ENCODE measurements around the gene FUOM.
"Not testable (repeated sequence)": the region's sequence is repeated elsewhere in the genome, so short reads cannot be mapped to it uniquely, and the experiment has no call there.

Gene FUOM

DNA sequence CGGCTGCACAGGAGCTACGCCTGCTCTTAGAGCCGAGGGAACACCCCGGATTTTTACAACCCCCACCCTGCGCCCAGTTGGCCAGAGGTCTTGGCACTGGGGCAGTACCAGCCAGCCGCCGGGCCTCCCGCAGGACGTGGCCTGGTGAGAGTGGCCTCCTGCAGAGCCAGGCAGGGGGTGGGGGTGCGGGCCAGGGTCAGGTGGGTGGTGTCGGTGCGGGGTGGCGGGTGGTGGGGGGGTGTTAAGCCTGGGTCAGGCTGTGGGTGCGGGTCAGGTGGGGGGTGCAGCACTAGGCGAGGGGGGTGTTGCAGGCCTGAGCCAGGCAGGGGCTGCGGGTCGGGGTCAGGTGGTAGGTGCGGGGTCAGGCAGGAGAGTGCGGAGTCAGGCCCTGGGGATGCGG, 14.7 kb upstream of the FUOM start:
- POLR2A ChIA-PET = no interaction called here
- CTCF ChIA-PET = no interaction called here
- TF ChIP-seq LEF1 (IDR thresholded peaks at IDR 0.05; ENCODE audit: borderline replicate concordance) (no peak), SP1 (IDR thresholded peaks at IDR 0.05) (no peak), ARNT (IDR thresholded peaks at IDR 0.05) (no peak), SUZ12 (IDR thresholded peaks at IDR 0.05) (no peak), FOXM1 (IDR thresholded peaks at IDR 0.05; ENCODE audit: borderline replicate concordance) (no peak), ELF4 (IDR thresholded peaks at IDR 0.05) (no peak), HDGF (IDR thresholded peaks at IDR 0.05; ENCODE audit: borderline replicate concordance) (no peak), L3MBTL2 (conservative IDR thresholded peaks at IDR 0.05) (no peak), FOXA1 (IDR thresholded peaks at IDR 0.05) (no peak), NFRKB (IDR thresholded peaks at IDR 0.05) (no peak), FOXK2 (IDR thresholded peaks at IDR 0.05) (no peak), BHLHE40 (IDR thresholded peaks at IDR 0.05; ENCODE audit: borderline replicate concordance) (no peak), CTBP1 (IDR thresholded peaks at IDR 0.05; ENCODE audit: borderline replicate concordance) (no peak), TARDBP (IDR thresholded peaks at IDR 0.05) (no peak), ZNF384 (IDR thresholded peaks at IDR 0.05) (no peak)
- TF ChIP-seq, protein P1, sequence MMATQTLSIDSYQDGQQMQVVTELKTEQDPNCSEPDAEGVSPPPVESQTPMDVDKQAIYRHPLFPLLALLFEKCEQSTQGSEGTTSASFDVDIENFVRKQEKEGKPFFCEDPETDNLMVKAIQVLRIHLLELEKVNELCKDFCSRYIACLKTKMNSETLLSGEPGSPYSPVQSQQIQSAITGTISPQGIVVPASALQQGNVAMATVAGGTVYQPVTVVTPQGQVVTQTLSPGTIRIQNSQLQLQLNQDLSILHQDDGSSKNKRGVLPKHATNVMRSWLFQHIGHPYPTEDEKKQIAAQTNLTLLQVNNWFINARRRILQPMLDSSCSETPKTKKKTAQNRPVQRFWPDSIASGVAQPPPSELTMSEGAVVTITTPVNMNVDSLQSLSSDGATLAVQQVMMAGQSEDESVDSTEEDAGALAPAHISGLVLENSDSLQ (IDR thresholded peaks at IDR 0.05) = no peak
- DNase-seq (ENCODE audit: extremely low spot score) = no peak

DNA sequence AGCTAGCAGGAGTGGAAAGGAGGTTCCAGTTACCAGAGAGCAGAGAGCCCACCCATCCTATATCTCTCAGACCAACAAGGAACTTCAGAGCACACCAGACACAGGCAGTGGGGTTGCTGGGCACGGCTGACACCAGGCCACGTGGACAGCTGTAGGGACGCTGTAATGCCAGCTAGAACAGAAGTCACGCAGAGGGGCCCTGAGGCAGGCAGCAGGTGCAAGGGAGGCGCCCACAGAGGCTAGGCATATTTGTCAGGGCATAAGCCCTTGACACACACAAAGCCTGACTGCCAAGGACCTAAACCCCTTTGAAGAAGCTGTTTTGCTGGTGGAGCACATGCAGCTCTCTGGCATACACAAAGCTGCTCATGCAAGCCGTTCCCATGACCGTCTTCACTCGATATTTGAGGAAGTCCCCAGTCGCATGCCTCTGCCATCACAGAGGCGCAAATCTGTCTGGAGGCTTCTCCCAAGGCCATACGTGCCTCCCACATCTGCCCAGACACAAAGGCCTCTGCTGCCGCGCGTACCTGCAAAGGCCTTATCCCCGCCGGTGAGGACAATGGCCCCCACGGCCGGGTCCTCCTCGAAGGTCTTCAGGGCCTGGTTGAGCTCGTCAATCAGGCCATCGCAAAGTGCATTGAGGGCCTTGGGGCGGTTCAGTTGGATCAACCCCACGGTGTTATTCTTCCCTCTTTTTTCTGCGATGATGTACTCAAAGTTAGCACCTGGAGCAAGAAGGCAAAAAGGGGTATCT, 12.4 kb upstream of the FUOM start:
- POLR2A ChIA-PET = interaction anchor here (1.6 kb wide), 1 partner anchor 9 kb away, joined by 6 read pairs; no protein-coding TSS in a partner anchor
- TF ChIP-seq, protein P1 (IDR thresholded peaks at IDR 0.05) = no peak
- no peak for TF ChIP-seq FOXA1 (IDR thresholded peaks at IDR 0.05)
- no peak for TF ChIP-seq HDGF (IDR thresholded peaks at IDR 0.05; ENCODE audit: borderline replicate concordance)
- TF ChIP-seq ELF4 (IDR thresholded peaks at IDR 0.05) = no peak
- no peak for TF ChIP-seq FOXM1 (IDR thresholded peaks at IDR 0.05; ENCODE audit: borderline replicate concordance)
- TF ChIP-seq FOXK2 (IDR thresholded peaks at IDR 0.05) = no peak
- no peak for TF ChIP-seq TARDBP (IDR thresholded peaks at IDR 0.05)
- no peak for TF ChIP-seq CTBP1 (IDR thresholded peaks at IDR 0.05; ENCODE audit: borderline replicate concordance)
- no peak for DNase-seq (ENCODE audit: extremely low spot score)
- CTCF ChIA-PET = no interaction called here

DNA sequence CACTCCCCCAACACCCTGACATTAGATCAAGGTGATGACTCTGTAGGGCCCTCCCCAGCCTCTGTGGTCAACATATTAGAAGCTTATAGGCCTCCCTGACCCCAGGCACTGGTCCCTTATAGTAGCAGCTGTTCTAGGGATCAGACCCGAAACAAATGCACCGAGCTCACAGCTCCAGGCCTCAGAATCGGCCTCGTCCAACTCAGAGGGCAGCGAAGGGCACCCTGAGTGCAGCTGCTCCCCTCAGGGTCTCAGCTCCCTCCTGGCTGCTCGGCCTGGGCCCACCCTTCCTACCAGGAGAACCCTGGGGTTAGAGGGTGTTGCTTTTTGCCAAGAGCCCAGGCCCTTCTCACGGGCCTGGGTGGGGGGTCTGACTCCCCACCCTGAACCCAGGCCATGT, 10.3 kb upstream of the FUOM start:
- CTCF ChIA-PET = no interaction called here
- DNase-seq (ENCODE audit: extremely low spot score) = no peak
- POLR2A ChIA-PET = interaction anchor here (0.9 kb wide), 1 partner anchor 10 kb away, joined by 3 read pairs; the partner anchor contains the start of gene FUOM
- TF ChIP-seq SP1 (IDR thresholded peaks at IDR 0.05) = no peak

DNA sequence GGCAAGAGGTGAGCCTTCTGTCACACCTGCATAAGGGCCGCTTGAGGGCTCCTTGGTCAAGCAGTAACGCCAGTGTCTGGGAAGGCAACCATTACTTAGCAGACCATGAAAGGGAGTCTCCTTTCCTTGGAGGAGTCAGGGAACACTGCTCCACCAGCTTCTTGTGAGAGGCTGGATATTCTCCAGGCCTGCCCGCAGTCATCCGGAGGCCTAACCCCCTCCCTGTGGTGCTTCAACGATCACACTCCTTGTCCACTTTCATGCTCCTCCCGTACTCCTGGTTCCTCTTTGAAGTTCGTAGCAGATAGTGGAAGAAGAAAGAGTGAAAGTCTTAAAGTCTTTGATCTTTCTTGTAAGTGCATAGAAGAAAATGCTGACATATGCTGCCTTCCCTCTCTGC, 9.6 kb upstream of the FUOM start:
- CTCF ChIA-PET; DNase-seq (ENCODE audit: extremely low spot score); POLR2A ChIA-PET: not testable (repeated sequence)

DNA sequence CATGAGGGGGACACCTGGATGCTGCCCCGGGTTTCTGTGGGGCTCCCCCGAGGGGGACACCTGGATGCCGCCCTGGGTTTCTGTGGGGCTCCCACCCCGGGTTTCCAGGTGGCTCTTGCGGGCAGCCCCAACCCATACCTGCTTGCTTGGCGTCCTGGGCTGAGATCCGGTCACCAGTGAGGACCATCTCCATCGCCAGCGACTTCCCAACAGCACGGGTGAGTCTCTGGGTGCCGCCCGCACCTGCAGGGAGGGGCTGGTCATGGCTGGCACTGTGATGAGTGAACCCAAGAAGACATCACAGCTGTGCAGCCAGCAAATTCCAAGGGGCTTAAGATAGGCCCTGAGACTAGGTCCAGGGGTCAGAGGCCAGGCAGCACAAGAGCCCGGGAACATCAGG, 8.9 kb upstream of the FUOM start:
- CTCF ChIA-PET = no interaction called here
- no peak for DNase-seq (ENCODE audit: extremely low spot score)
- TF ChIP-seq L3MBTL2 (conservative IDR thresholded peaks at IDR 0.05) (no peak), TARDBP (IDR thresholded peaks at IDR 0.05) (no peak), NFRKB (IDR thresholded peaks at IDR 0.05) (no peak), FOXK2 (IDR thresholded peaks at IDR 0.05) (no peak), FOXA1 (IDR thresholded peaks at IDR 0.05) (no peak), FOXM1 (IDR thresholded peaks at IDR 0.05; ENCODE audit: borderline replicate concordance) (no peak), HDGF (IDR thresholded peaks at IDR 0.05; ENCODE audit: borderline replicate concordance) (no peak), SUZ12 (IDR thresholded peaks at IDR 0.05) (no peak), ZNF384 (IDR thresholded peaks at IDR 0.05) (no peak), SP1 (IDR thresholded peaks at IDR 0.05) (no peak), LEF1 (IDR thresholded peaks at IDR 0.05; ENCODE audit: borderline replicate concordance) (no peak), BHLHE40 (IDR thresholded peaks at IDR 0.05; ENCODE audit: borderline replicate concordance) (no peak), ELF4 (IDR thresholded peaks at IDR 0.05) (no peak), ARNT (IDR thresholded peaks at IDR 0.05) (no peak), CTBP1 (IDR thresholded peaks at IDR 0.05; ENCODE audit: borderline replicate concordance) (no peak)
- TF ChIP-seq, protein P1 (IDR thresholded peaks at IDR 0.05) = no peak
- POLR2A ChIA-PET = no interaction called here

DNA sequence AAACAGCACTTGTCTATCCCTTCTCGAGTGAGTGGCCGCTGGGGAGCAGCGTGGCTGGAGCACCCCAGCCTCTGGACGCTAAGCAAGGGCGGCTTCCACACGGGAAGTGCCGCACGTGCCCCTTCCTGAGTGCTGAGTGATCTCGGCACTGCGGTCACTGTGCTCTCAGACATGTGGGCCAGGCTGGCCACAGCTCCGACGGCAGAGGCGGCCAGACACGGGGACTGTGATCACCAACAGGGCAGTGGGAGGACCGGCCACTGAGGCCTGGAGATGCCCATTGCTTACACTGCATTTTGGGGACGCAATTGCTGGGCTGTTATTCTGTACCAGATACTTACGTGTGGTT, 8.3 kb upstream of the FUOM start:
- ChIA-PET CTCF (no interaction called here), POLR2A (no interaction called here)
- DNase-seq (ENCODE audit: extremely low spot score) = no peak
- no peak for TF ChIP-seq NFRKB (IDR thresholded peaks at IDR 0.05)
- TF ChIP-seq ZNF384 (IDR thresholded peaks at IDR 0.05) = no peak
- TF ChIP-seq FOXK2 (IDR thresholded peaks at IDR 0.05) = no peak
- TF ChIP-seq ELF4 (IDR thresholded peaks at IDR 0.05) = no peak
- TF ChIP-seq SP1 (IDR thresholded peaks at IDR 0.05) = no peak
- TF ChIP-seq FOXA1 (IDR thresholded peaks at IDR 0.05) = no peak
- no peak for TF ChIP-seq L3MBTL2 (conservative IDR thresholded peaks at IDR 0.05)
- no peak for TF ChIP-seq CTBP1 (IDR thresholded peaks at IDR 0.05; ENCODE audit: borderline replicate concordance)
- no peak for TF ChIP-seq TARDBP (IDR thresholded peaks at IDR 0.05)
- TF ChIP-seq HDGF (IDR thresholded peaks at IDR 0.05; ENCODE audit: borderline replicate concordance) = no peak
- no peak for TF ChIP-seq ARNT (IDR thresholded peaks at IDR 0.05)
- TF ChIP-seq SUZ12 (IDR thresholded peaks at IDR 0.05) = no peak
- TF ChIP-seq FOXM1 (IDR thresholded peaks at IDR 0.05; ENCODE audit: borderline replicate concordance) = no peak
